SK-N-SH (cell line): ENCODE measurements around the gene COQ6. TPM values are rescaled to one million over a fixed set of nuclear protein-coding genes. Genes with fewer than 3 reads are reported as not detected.

Source experiments
- CTCF ChIA-PET: fragments of 300-600, 350-600 bp; formaldehyde crosslinking; extraction: SDS; loops from one replicate; lab custom pipeline; 2021; lab: Yijun Ruan, JAX
- POLR2A ChIA-PET: fragments of 350-600 bp; sonication (Branson Sonifier 250); formaldehyde crosslinking; extraction: SDS; loops from one replicate; lab custom pipeline; 2020; ENCODE audit warnings: antibody characterized with exemption, inconsistent platforms; lab: Yijun Ruan, JAX
- DNase-seq: peaks from one replicate; pipeline ENCODE4 v3.0.0; 2012
- H2AFZ ChIP-seq: fragments of 200-600 bp; sonication (generic); 2 replicates; pipeline ENCODE4 v1.8.1; 2016; ENCODE audit warnings: antibody characterized with exemption, mild to moderate bottlenecking, low read depth
- H3F3A ChIP-seq: fragments of 200-600 bp; sonication (generic); replicated peaks from 2 replicates; pipeline ENCODE3; 2016; ENCODE audit warnings: antibody characterized with exemption, mild to moderate bottlenecking; ENCODE audit not compliant: insufficient read depth
- H3K27ac ChIP-seq, 2 experiments: fragments of 200-500 bp in 1 of 2; fragments of 200-600 bp in 1 of 2; sonication (Bioruptor generic) in 1 of 2; sonication (generic), shearing (Covaris generic) in 1 of 2; 2 replicates each; pipeline versions ENCODE4 v1.5.1 to v1.6.1; 2014 to 2016; ENCODE audit warnings: low read depth in 2 of 2, inconsistent platforms in 1 of 2, low read length in 1 of 2, mild to moderate bottlenecking in 1 of 2, mixed read lengths in 1 of 2
- H3K27me3 ChIP-seq: fragments of 200-600 bp; sonication (generic), shearing (Covaris generic); 2 replicates; pipeline ENCODE4 v1.6.1; 2016; ENCODE audit warnings: mixed run types; ENCODE audit not compliant: insufficient read depth
- H3K36me3 ChIP-seq, 2 experiments: fragments of 200-500 bp in 1 of 2; fragments of 200-600 bp in 1 of 2; sonication (Bioruptor generic) in 1 of 2; sonication (generic) in 1 of 2; replicated peaks in 1 of 2; 2 replicates each; pipeline versions ENCODE3 to v1.5.1; 2014 to 2016; ENCODE audit warnings: low read length in 1 of 2, mild to moderate bottlenecking in 1 of 2; ENCODE audit not compliant: insufficient read depth in 2 of 2, control insufficient read depth in 1 of 2
- H3K4me1 ChIP-seq, 2 experiments: fragments of 200-500 bp in 1 of 2; fragments of 200-600 bp in 1 of 2; sonication (Bioruptor generic) in 1 of 2; sonication (generic), shearing (Covaris generic) in 1 of 2; 2 replicates each; pipeline versions ENCODE4 v1.5.1 to v1.6.1; 2014 to 2016; ENCODE audit warnings: low read depth in 1 of 2, low read length in 1 of 2, mixed run types in 1 of 2; ENCODE audit not compliant: insufficient read depth in 2 of 2, control insufficient read depth in 1 of 2
- H3K4me2 ChIP-seq: fragments of 200-600 bp; sonication (generic), shearing (Covaris generic); 2 replicates; pipeline ENCODE4 v1.6.1; 2017; ENCODE audit warnings: mixed run types
- H3K4me3 ChIP-seq, 2 experiments: fragments of 200-500 bp in 1 of 2; fragments of 200-600 bp in 1 of 2; sonication (Bioruptor generic) in 1 of 2; sonication (generic), shearing (Covaris generic) in 1 of 2; 2 replicates each; pipeline versions ENCODE4 v1.5.1 to v1.8.1; 2014 to 2016; ENCODE audit warnings: low read depth in 2 of 2, inconsistent platforms in 1 of 2, low read length in 1 of 2, mild to moderate bottlenecking in 1 of 2, mixed read lengths in 1 of 2, moderate library complexity in 1 of 2
- H3K79me2 ChIP-seq: fragments of 200-600 bp; sonication (generic); 2 replicates; pipeline ENCODE4 v1.8.1; 2017; ENCODE audit warnings: mild to moderate bottlenecking; ENCODE audit not compliant: insufficient read depth
- H3K9ac ChIP-seq: fragments of 200-600 bp; sonication (generic); 2 replicates; pipeline ENCODE4 v1.6.1; 2017; ENCODE audit warnings: mixed run types
- H3K9me2 ChIP-seq: fragments of 200-600 bp; sonication (generic); 2 replicates; pipeline ENCODE4 v1.6.1; 2017; ENCODE audit warnings: mixed run types
- H3K9me3 ChIP-seq: fragments of 200-600 bp; sonication (generic); 2 replicates; pipeline ENCODE4 v1.6.1; 2017; ENCODE audit warnings: mixed run types, mild to moderate bottlenecking, moderate library complexity
- H4K20me1 ChIP-seq: fragments of 200-600 bp; sonication (generic); 2 replicates; pipeline ENCODE4 v1.6.1; 2017; ENCODE audit warnings: mild to moderate bottlenecking, mixed run types; ENCODE audit not compliant: insufficient read depth
- CTCF ChIP-seq: fragments of 200-600 bp; sonication (generic); IDR thresholded peaks from 2 replicates; pipeline ENCODE4 v1.6.1; 2017; ENCODE audit warnings: antibody characterized with exemption, mild to moderate bottlenecking, moderate library complexity
- ELF1 ChIP-seq: IDR thresholded peaks from 2 replicates; pipeline ENCODE4 v1.4.0; 2012
- FOSL2 ChIP-seq: IDR thresholded peaks from 2 replicates; pipeline ENCODE4 v1.4.0; 2012; ENCODE audit warnings: low read depth, mild to moderate bottlenecking, moderate library complexity, borderline replicate concordance
- GATA2 ChIP-seq: sonication (generic); formaldehyde crosslinking; IDR thresholded peaks from 2 replicates; pipeline ENCODE4 v1.5.0; 2020; ENCODE audit warnings: mild to moderate bottlenecking, missing genetic modification reagents
- IRF3 ChIP-seq: fragments of 150-350 bp; IDR thresholded peaks from 2 replicates; pipeline ENCODE4 v1.6.1; 2016; ENCODE audit warnings: mild to moderate bottlenecking, low read depth, low read length
- MAX ChIP-seq: IDR thresholded peaks from 2 replicates; pipeline ENCODE4 v1.4.0; 2012; ENCODE audit warnings: low read depth
- MXI1 ChIP-seq: IDR thresholded peaks from 2 replicates; pipeline ENCODE4 v1.6.1; 2012; ENCODE audit warnings: mild to moderate bottlenecking, low read depth, low read length, improper control_type of control experiment
- NRF1 ChIP-seq: IDR thresholded peaks from 2 replicates; pipeline ENCODE4 v1.6.1; 2012; ENCODE audit warnings: low read depth, mild to moderate bottlenecking, low read length
- SIN3A ChIP-seq: IDR thresholded peaks from 2 replicates; pipeline ENCODE4 v1.6.1; 2012; ENCODE audit warnings: low read depth, mild to moderate bottlenecking, low read length, moderate library complexity, borderline replicate concordance
- TAF1 ChIP-seq: IDR thresholded peaks from 2 replicates; pipeline ENCODE4 v1.6.1; 2012; ENCODE audit warnings: low read depth, mild to moderate bottlenecking, low read length, moderate library complexity, borderline replicate concordance
- TCF12 ChIP-seq: IDR thresholded peaks from 2 replicates; pipeline ENCODE4 v1.4.0; 2012
- YY1 ChIP-seq: IDR thresholded peaks from 2 replicates; pipeline ENCODE4 v1.4.0; 2012; ENCODE audit warnings: low read depth, mild to moderate bottlenecking
- WGBS: methylation state at CpG from one replicate; pipeline ENCODE4 v1.1.6; 2017; ENCODE audit warnings: low lambda C conversion rate; 5-methylcytosine and 5-hydroxymethylcytosine counted together
- polyA plus RNA-seq, 3 experiments: library from polyadenylated mRNA; depleted of rRNA; stranded (reverse); fragments of >200 nt; gene quantifications; 2 replicates each; pipeline ENCODE4 v1.2.3, GENCODE V29; 2012

The COQ6 gene
- polyA plus RNA-seq, 1 of the 3 experiments (the other 2 are of a cell fraction): 38.8 TPM

GRCh38 chr14:73973497-73973896 lies 23.4 kb downstream of the COQ6 start:
- Histone ChIP-seq H3K4me2 (no peak overlapping the region), H3K9me2 (no peaks in the 10 kb centered on the region), H3K9ac (no peak overlapping the region), H3K4me1 (peaks cover 0 to 2% of the 10 kb centered on the region in 2 experiments; a peak in 1 of 4 replicates), H3K27me3 (no peaks in the 10 kb centered on the region), H3K79me2 (no peaks in the 10 kb centered on the region), H3K27ac (no peak overlapping the region)
- CTCF ChIA-PET: no interaction called here
- POLR2A ChIA-PET: no interaction called here
- no peak for DNase-seq
- TF ChIP-seq YY1: no peak
- no peak for TF ChIP-seq MAX
- no peak for TF ChIP-seq MXI1
- no peak for TF ChIP-seq ELF1
- TF ChIP-seq IRF3: no peak
- TF ChIP-seq FOSL2: no peak
- TF ChIP-seq, all 33 proteins: peak for 0
- H3K4me3 ChIP-seq: no peak overlapping the region
- no peaks in the 10 kb centered on the region for H3F3A ChIP-seq
- peaks cover 0 to 8% of the 10 kb centered on the region in 2 experiments for H3K36me3 ChIP-seq
- WGBS: 85% methylated on average over 2 of the region's 2 CpGs
- no peak overlapping the region for H2AFZ ChIP-seq
- no peaks in the 10 kb centered on the region for H3K9me3 ChIP-seq
- H4K20me1 ChIP-seq: no peaks in the 10 kb centered on the region

GRCh38 chr14:73976125-73976524 lies 26.0 kb downstream of the COQ6 start:
- WGBS: 72% methylated on average over 4 of the region's 6 CpGs
- Histone ChIP-seq H3K36me3 (peaks cover 0 to 8% of the 10 kb centered on the region in 2 experiments), H4K20me1 (no peaks in the 10 kb centered on the region), H3K4me2 (no peak overlapping the region), H3K4me3 (no peak overlapping the region), H3K27ac (no peak overlapping the region), H3K27me3 (no peaks in the 10 kb centered on the region), H3F3A (no peaks in the 10 kb centered on the region), H2AFZ (no peak overlapping the region)
- CTCF ChIA-PET: no interaction called here
- DNase-seq: no peak
- TF ChIP-seq TAF1 (no peak), SIN3A (no peak), TCF12 (no peak)
- TF ChIP-seq, all 33 proteins: peak for 0
- POLR2A ChIA-PET: no interaction called here
- no peaks in the 10 kb centered on the region for H3K79me2 ChIP-seq
- peaks cover 0 to 2% of the 10 kb centered on the region in 2 experiments; a peak in 1 of 4 replicates for H3K4me1 ChIP-seq
- H3K9me2 ChIP-seq: no peaks in the 10 kb centered on the region
- H3K9ac ChIP-seq: no peak overlapping the region
- H3K9me3 ChIP-seq: no peaks in the 10 kb centered on the region

GRCh38 chr14:73977896-73978295 lies 27.8 kb downstream of the COQ6 start:
- Histone ChIP-seq H3K9me3 (no peaks in the 10 kb centered on the region), H3K4me1 (peaks cover 0 to 2% of the 10 kb centered on the region in 2 experiments; a peak in 1 of 4 replicates), H4K20me1 (no peaks in the 10 kb centered on the region), H2AFZ (no peak overlapping the region), H3K79me2 (no peaks in the 10 kb centered on the region), H3K4me3 (no peak overlapping the region), H3K36me3 (peaks cover 0 to 4% of the 10 kb centered on the region in 2 experiments), H3K9ac (no peak overlapping the region), H3K9me2 (no peaks in the 10 kb centered on the region), H3K27ac (no peak overlapping the region), H3F3A (no peaks in the 10 kb centered on the region), H3K4me2 (no peak overlapping the region), H3K27me3 (no peaks in the 10 kb centered on the region)
- TF ChIP-seq CTCF (no peak), GATA2 (no peak), NRF1 (no peak), ELF1 (no peak)
- POLR2A ChIA-PET: no interaction called here
- no peak for DNase-seq
- 84% methylated on average over 4 of the region's 4 CpGs for WGBS
- CTCF ChIA-PET: no interaction called here
